ENCODE results near the gene CYB5R3. TPM values are rescaled to one million over a fixed set of nuclear protein-coding genes. Genes with fewer than 3 reads are reported as not detected.

Gene CYB5R3
- total RNA-seq, 1 donor from 2014 or later = 125 TPM

DNA sequence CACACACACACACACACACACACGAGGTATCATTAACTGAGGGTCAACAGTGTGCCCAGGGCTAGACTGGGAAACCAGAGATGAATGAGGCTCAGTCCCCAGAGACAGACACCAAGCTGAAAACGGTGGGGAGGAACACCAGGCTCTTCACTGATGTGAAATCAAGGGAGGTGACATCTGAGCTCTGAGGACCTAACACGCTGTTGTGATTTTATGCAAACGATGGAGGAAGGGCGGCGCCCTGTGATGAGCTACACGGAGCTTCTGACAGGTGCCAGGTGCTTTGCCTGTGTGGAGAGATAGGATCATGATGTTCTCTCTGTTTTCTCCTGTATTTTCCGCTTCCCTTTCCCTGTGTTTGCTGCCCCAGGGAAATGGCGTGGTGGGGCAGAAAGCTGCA lies 6.5 kb upstream of the CYB5R3 start:
- no peak for DNase-seq (ENCODE audit: low spot score)
- TF ChIP-seq CTCF (IDR thresholded peaks at IDR 0.05; ENCODE audit: unreplicated experiment) = no peak
- Mint-ChIP-seq H3K27me3 (ENCODE audit: unreplicated experiment) (peaks cover 3% of the 10 kb centered on the region), H3K36me3 (ENCODE audit: low read depth, unreplicated experiment) (no peaks in the 10 kb centered on the region), H3K4me1 (ENCODE audit: unreplicated experiment) (no peaks in the 10 kb centered on the region), H3K9me3 (ENCODE audit: unreplicated experiment) (no peaks in the 10 kb centered on the region), H3K27ac (ENCODE audit: unreplicated experiment) (no peak overlapping the region), H3K4me3 (ENCODE audit: unreplicated experiment) (no peak overlapping the region)

DNA sequence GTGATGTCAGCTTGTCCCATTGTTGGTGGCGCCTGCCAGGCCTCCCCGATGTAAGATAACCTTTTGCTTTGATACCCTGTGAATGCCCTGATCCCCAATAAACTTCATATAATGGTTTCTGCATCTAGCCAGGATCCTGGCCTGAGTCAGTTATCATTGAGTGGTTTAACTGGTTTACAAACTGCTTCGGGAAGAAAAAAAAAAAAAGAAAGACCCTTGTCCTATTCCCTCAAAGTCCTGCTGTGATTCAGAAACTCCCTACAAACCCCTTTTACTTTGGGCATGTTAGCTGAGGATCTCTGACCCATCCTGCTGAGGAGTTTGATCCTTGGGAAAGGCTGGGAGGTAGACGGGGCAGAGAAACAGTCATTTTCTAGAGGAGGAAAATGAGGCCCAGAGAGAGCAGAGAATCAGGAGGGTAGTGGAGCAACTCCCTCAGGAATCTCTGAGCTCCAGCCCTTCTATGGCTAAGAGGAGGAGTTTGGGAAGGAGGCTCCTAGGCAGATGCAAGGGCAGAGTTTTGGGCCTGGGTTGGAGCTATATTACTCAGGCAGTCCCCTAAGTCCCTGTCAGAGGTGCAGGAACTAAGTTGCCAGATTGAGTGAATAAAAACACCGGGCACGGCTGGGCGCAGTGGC lies 5.4 kb upstream of the CYB5R3 start:
- TF ChIP-seq CTCF (IDR thresholded peaks at IDR 0.05; ENCODE audit: unreplicated experiment) = no peak
- no peaks in the 10 kb centered on the region for H3K9me3 Mint-ChIP-seq (ENCODE audit: unreplicated experiment)
- peaks cover 3% of the 10 kb centered on the region for H3K27me3 Mint-ChIP-seq (ENCODE audit: unreplicated experiment)
- DNase-seq (ENCODE audit: low spot score) = no peak
- no peak overlapping the region for H3K4me3 Mint-ChIP-seq (ENCODE audit: unreplicated experiment)
- H3K27ac Mint-ChIP-seq (ENCODE audit: unreplicated experiment) = no peak overlapping the region
- H3K36me3 Mint-ChIP-seq (ENCODE audit: low read depth, unreplicated experiment) = no peaks in the 10 kb centered on the region
- H3K4me1 Mint-ChIP-seq (ENCODE audit: unreplicated experiment) = no peaks in the 10 kb centered on the region

DNA sequence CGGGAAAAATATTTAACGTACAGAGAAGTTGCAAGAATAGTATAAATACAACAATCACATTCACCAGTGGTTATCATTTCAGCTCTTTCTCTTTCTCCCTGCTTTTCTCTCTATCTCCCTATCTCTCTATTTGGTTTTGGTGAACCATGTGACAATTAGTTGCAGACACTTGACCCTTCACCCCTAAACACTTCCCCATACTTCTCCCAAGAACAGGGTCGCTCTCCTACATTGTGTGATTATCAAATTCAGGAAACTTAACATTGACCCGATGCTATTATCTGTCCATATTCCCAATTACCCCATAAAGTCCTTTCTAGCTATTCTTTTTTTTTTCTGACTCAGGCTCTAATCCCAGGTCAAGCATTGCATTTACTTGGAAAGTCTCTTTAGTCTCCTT lies 4.8 kb upstream of the CYB5R3 start:
- H3K36me3 Mint-ChIP-seq (ENCODE audit: low read depth, unreplicated experiment) = no peaks in the 10 kb centered on the region
- H3K27me3 Mint-ChIP-seq (ENCODE audit: unreplicated experiment) = peaks cover 3% of the 10 kb centered on the region
- H3K4me1 Mint-ChIP-seq (ENCODE audit: unreplicated experiment) = no peaks in the 10 kb centered on the region
- H3K9me3 Mint-ChIP-seq (ENCODE audit: unreplicated experiment) = no peaks in the 10 kb centered on the region
- no peak overlapping the region for H3K4me3 Mint-ChIP-seq (ENCODE audit: unreplicated experiment)
- TF ChIP-seq CTCF (IDR thresholded peaks at IDR 0.05; ENCODE audit: unreplicated experiment) = no peak
- DNase-seq (ENCODE audit: low spot score) = no peak
- H3K27ac Mint-ChIP-seq (ENCODE audit: unreplicated experiment) = no peak overlapping the region

DNA sequence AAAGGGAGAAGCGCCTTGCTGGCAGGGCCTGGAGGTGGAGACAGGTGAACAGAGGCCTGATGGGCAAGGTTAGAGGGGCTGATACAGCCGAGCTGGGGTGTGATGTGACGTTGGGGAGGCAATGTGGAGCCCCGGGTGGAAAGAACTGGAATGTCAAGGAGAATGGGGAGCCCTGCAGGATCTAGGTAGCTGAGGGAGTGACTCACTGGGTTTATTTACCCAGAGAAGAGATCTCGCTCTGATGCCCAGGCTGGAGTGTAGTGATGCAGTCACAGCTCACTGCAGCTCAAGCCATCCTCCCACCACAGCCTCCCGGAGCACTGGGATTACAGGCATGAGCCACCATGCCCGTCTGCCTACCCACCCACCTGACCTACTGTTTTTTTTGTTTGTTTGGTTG lies 1.9 kb upstream of the CYB5R3 start:
- H3K27ac Mint-ChIP-seq (ENCODE audit: unreplicated experiment) = peak overlapping the region; percentile 11
- no peak overlapping the region for H3K4me3 Mint-ChIP-seq (ENCODE audit: unreplicated experiment)
- no peak for DNase-seq (ENCODE audit: low spot score)
- H3K36me3 Mint-ChIP-seq (ENCODE audit: low read depth, unreplicated experiment) = peaks cover 4% of the 10 kb centered on the region
- H3K9me3 Mint-ChIP-seq (ENCODE audit: unreplicated experiment) = no peaks in the 10 kb centered on the region
- peaks cover 15% of the 10 kb centered on the region for H3K4me1 Mint-ChIP-seq (ENCODE audit: unreplicated experiment)
- H3K27me3 Mint-ChIP-seq (ENCODE audit: unreplicated experiment) = peaks cover 6% of the 10 kb centered on the region
- no peak for TF ChIP-seq CTCF (IDR thresholded peaks at IDR 0.05; ENCODE audit: unreplicated experiment)

- Mint-ChIP-seq H3K27me3 (ENCODE audit: unreplicated experiment) (peaks cover 9% of the 10 kb centered on the region), H3K27ac (ENCODE audit: unreplicated experiment) (peak overlapping the region; percentile 90), H3K36me3 (ENCODE audit: low read depth, unreplicated experiment) (peaks cover 4% of the 10 kb centered on the region), H3K9me3 (ENCODE audit: unreplicated experiment) (no peaks in the 10 kb centered on the region), H3K4me1 (ENCODE audit: unreplicated experiment) (peaks cover 32% of the 10 kb centered on the region), H3K4me3 (ENCODE audit: unreplicated experiment) (peak overlapping the region; percentile 100)
- DNase-seq (ENCODE audit: low spot score) = no peak
- no peak for TF ChIP-seq CTCF (IDR thresholded peaks at IDR 0.05; ENCODE audit: unreplicated experiment)
Observed at GRCh38 chr22:42648368-42649245, 585 bp downstream of the CYB5R3 start.

Data from endothelial cell (in vitro differentiated cells).